Activated CD8-positive, alpha-beta T cell treated with anti-CD3 and anti-CD28 coated beads for 36 hours (primary cell): ENCODE results near the gene CCDC141. TPM values are rescaled to one million over a fixed set of nuclear protein-coding genes. Genes with fewer than 3 reads are reported as not detected.

Experiments used
- ATAC-seq: fragments of 200-7000 bp; cut with Tn5 transposase; one replicate; pipeline ENCODE4 v1.10.0; 2021; ENCODE audit warnings: mild to moderate bottlenecking, moderate library complexity
- CTCF ChIA-PET: fragments of 350-600 bp; sonication (Branson Sonifier 250); formaldehyde crosslinking; loops from one replicate; lab custom pipeline; 2021; ENCODE audit warnings: antibody characterized with exemption; lab: Charles Lee
- POLR2A ChIA-PET: fragments of 350-600 bp; sonication (Branson Sonifier 250); formaldehyde crosslinking; loops from one replicate; lab custom pipeline; 2021; ENCODE audit warnings: antibody characterized with exemption; lab: Charles Lee
- DNase-seq: peaks from one replicate; pipeline ENCODE4 v3.0.0-alpha.2; 2020
- H3K27ac Mint-ChIP-seq: one replicate; pipeline ENCODE4 v1.8.0; 2021; ENCODE audit warnings: mild to moderate bottlenecking, mixed read lengths
- H3K27me3 Mint-ChIP-seq: one replicate; pipeline ENCODE4 v1.8.0; 2021; ENCODE audit warnings: mixed read lengths
- H3K36me3 Mint-ChIP-seq: one replicate; pipeline ENCODE4 v1.8.0; 2021; ENCODE audit warnings: low read depth, mixed read lengths
- H3K4me1 Mint-ChIP-seq: one replicate; pipeline ENCODE4 v1.8.0; 2021; ENCODE audit warnings: low read depth, mixed read lengths
- H3K4me3 Mint-ChIP-seq: one replicate; pipeline ENCODE4 v1.8.0; 2021; ENCODE audit warnings: mild to moderate bottlenecking, moderate library complexity, mixed read lengths
- H3K9me3 Mint-ChIP-seq: one replicate; pipeline ENCODE4 v1.8.0; 2021; ENCODE audit warnings: mixed read lengths
- CTCF ChIP-seq: fragments of 200-600 bp; IDR thresholded peaks from one replicate; pipeline ENCODE4 v1.8.0; 2022; ENCODE audit warnings: antibody characterized with exemption, mild to moderate bottlenecking
- intact Hi-C: fragments of 100-400 bp; cut with micrococcal nuclease; formaldehyde crosslinking; loops from one replicate; pipeline ENCODE4 v1.10.0; 2022
- total RNA-seq, 2 experiments: library from RNA; stranded (reverse); gene quantifications; one replicate each; pipeline ENCODE4 v1.2.3, GENCODE V29; 2021

Gene CCDC141
- total RNA-seq, 2 experiments from 2014 or later: 6.5 to 7.8 TPM

DNA sequence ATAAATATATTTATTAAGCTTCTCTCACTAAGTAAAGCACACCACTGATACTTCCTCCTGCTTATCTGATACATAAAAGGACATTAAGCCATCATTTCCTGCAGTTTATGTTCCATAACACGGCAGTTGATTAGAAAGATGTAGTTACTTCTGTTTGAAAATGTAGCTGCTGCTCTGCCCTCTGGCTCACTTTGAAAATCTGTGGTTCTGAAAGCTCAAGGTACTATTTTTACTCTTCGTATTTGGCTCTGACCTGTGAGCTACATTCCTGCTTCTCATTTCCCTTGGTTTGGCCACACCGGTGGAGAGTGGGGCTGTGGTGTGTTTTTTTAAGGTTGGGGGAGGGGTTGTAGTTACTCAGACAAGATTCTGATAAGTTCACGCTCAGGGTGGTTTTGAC, 229.9 kb downstream of the CCDC141 start:
- Mint-ChIP-seq H3K4me1 (peaks cover 10% of the 10 kb centered on the region), H3K4me3 (peak overlapping the region; percentile 48), H3K36me3 (no peaks in the 10 kb centered on the region), H3K27me3 (no peaks in the 10 kb centered on the region), H3K27ac (peak overlapping the region; percentile 80), H3K9me3 (peaks cover 2% of the 10 kb centered on the region)
- DNase-seq (peak; percentile 26), ATAC-seq (peak; percentile 74)
- CTCF ChIA-PET: interaction anchor here (1.0 to 1.3 kb wide), 4 partner anchors 13 to 310 kb away, joined by 4 to 6 read pairs (median 4); partner anchors contain the start of gene TTN
- TF ChIP-seq CTCF: no peak
- POLR2A ChIA-PET: no interaction called here
- intact Hi-C loops: no loop called here

- ChIA-PET CTCF (interaction anchor here (0.8 to 1.3 kb wide), 4 partner anchors 15 to 310 kb away, joined by 3 to 6 read pairs (median 4); no protein-coding TSS in a partner anchor), POLR2A (no interaction called here)
- peaks cover 2% of the 10 kb centered on the region for H3K9me3 Mint-ChIP-seq
- no peak overlapping the region for H3K27ac Mint-ChIP-seq
- no peaks in the 10 kb centered on the region for H3K27me3 Mint-ChIP-seq
- no peak for TF ChIP-seq CTCF
- ATAC-seq (peak; percentile 70), DNase-seq (no peak)
- H3K4me3 Mint-ChIP-seq: no peak overlapping the region
- H3K36me3 Mint-ChIP-seq: no peaks in the 10 kb centered on the region
- intact Hi-C loops: no loop called here
- H3K4me1 Mint-ChIP-seq: peaks cover 10% of the 10 kb centered on the region
Observed at GRCh38 chr2:178819147-178819875, 230.6 kb downstream of the CCDC141 start.

DNA sequence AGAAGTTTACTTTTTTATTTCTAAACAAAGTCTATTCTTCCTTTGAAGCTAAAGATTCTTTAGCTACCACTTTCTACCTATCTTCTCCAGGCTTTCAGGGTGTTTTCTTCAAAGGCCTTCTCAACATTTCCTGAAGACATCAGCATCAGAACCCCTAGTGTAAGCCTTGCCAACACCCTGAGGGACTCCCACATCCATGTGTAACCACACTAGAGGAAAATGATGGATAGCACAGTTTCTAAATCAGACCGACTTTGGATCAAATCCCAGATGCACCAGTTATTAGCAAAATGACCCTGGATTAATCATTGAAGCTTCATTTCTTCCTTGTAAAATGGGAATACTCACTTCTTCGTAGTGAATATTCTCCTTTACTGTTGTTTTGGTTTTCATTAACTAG, 238.0 kb downstream of the CCDC141 start:
- DNase-seq (no peak), ATAC-seq (no peak)
- H3K27me3 Mint-ChIP-seq: no peaks in the 10 kb centered on the region
- no peaks in the 10 kb centered on the region for H3K4me1 Mint-ChIP-seq
- POLR2A ChIA-PET: no interaction called here
- intact Hi-C loops: no loop called here
- no peaks in the 10 kb centered on the region for H3K9me3 Mint-ChIP-seq
- no peak overlapping the region for H3K4me3 Mint-ChIP-seq
- CTCF ChIA-PET: interaction anchor here (0.8 to 3.6 kb wide), 4 partner anchors 36 to 318 kb away, joined by 3 to 12 read pairs (median 4); no protein-coding TSS in a partner anchor
- no peak overlapping the region for H3K27ac Mint-ChIP-seq
- no peaks in the 10 kb centered on the region for H3K36me3 Mint-ChIP-seq
- TF ChIP-seq CTCF: no peak

GRCh38 chr2:178811045-178811444, 238.9 kb downstream of the CCDC141 start:
- intact Hi-C loops: no loop called here

More at GRCh38 chr2:178811045-178811444, 238.9 kb downstream of the CCDC141 start:
- Mint-ChIP-seq H3K27ac (no peak overlapping the region), H3K4me1 (no peaks in the 10 kb centered on the region), H3K36me3 (no peaks in the 10 kb centered on the region), H3K9me3 (no peaks in the 10 kb centered on the region), H3K4me3 (no peak overlapping the region), H3K27me3 (no peaks in the 10 kb centered on the region)
- POLR2A ChIA-PET: no interaction called here
- no peak for TF ChIP-seq CTCF
- ATAC-seq (no peak), DNase-seq (no peak)
- CTCF ChIA-PET: interaction anchor here (1.0 to 3.6 kb wide), 3 partner anchors 37 to 318 kb away, joined by 3 to 12 read pairs (median 6); no protein-coding TSS in a partner anchor
